ENCODE results near the gene BEND6.

DNA sequence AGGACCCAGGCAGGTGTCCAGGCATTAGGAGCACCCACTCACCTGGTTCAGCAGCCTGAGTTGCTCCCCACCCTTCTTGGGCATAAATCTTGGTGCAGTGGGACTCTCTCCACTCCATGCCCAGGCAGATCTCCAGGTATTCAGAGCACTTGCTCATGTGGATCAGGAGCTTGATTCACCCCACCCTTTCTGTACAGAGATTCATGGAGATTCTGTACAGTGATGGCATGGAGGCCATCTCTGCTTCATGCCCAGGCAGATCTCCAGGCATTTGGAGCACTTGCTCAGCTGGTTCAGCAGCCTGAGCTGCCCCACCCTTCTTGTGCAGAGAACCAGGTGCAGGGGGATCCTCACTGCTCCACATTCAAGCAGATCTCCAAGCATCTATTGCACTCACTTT lies 44.1 kb downstream of the BEND6 start:
- TF ChIP-seq POLR2A (IDR thresholded peaks at IDR 0.05): no peak
- TF ChIP-seq, protein P1, sequence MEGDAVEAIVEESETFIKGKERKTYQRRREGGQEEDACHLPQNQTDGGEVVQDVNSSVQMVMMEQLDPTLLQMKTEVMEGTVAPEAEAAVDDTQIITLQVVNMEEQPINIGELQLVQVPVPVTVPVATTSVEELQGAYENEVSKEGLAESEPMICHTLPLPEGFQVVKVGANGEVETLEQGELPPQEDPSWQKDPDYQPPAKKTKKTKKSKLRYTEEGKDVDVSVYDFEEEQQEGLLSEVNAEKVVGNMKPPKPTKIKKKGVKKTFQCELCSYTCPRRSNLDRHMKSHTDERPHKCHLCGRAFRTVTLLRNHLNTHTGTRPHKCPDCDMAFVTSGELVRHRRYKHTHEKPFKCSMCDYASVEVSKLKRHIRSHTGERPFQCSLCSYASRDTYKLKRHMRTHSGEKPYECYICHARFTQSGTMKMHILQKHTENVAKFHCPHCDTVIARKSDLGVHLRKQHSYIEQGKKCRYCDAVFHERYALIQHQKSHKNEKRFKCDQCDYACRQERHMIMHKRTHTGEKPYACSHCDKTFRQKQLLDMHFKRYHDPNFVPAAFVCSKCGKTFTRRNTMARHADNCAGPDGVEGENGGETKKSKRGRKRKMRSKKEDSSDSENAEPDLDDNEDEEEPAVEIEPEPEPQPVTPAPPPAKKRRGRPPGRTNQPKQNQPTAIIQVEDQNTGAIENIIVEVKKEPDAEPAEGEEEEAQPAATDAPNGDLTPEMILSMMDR (IDR thresholded peaks at IDR 0.05): no peak
